Endothelial cell (in vitro differentiated cells): ENCODE results near the gene KRT222. TPM values are rescaled to one million over a fixed set of nuclear protein-coding genes. Genes with fewer than 3 reads are reported as not detected.

Experiments
- DNase-seq: peaks from one replicate; pipeline ENCODE4 v3.0.0; 2021; ENCODE audit warnings: low spot score
- H3K27ac Mint-ChIP-seq: one replicate; pipeline ENCODE4 v1.8.0; 2021; ENCODE audit warnings: mixed read lengths, inconsistent platforms; ENCODE audit not compliant: unreplicated experiment
- H3K27me3 Mint-ChIP-seq: one replicate; pipeline ENCODE4 v1.8.0; 2021; ENCODE audit warnings: mild to moderate bottlenecking, moderate library complexity, mixed read lengths, inconsistent platforms; ENCODE audit not compliant: unreplicated experiment
- H3K36me3 Mint-ChIP-seq: one replicate; pipeline ENCODE4 v1.8.0; 2021; ENCODE audit warnings: mild to moderate bottlenecking, low read depth, mixed read lengths, inconsistent platforms; ENCODE audit not compliant: unreplicated experiment
- H3K4me1 Mint-ChIP-seq: one replicate; pipeline ENCODE4 v1.8.0; 2021; ENCODE audit warnings: mild to moderate bottlenecking, mixed read lengths, inconsistent platforms; ENCODE audit not compliant: unreplicated experiment
- H3K4me3 Mint-ChIP-seq: one replicate; pipeline ENCODE4 v1.8.0; 2021; ENCODE audit warnings: mild to moderate bottlenecking, mixed read lengths, inconsistent platforms; ENCODE audit not compliant: unreplicated experiment
- H3K9me3 Mint-ChIP-seq: one replicate; pipeline ENCODE4 v1.8.0; 2021; ENCODE audit warnings: mixed read lengths, inconsistent platforms; ENCODE audit not compliant: unreplicated experiment
- CTCF ChIP-seq: fragments of 200-600 bp; sonication (generic); IDR thresholded peaks from one replicate; pipeline ENCODE4 v1.5.0; 2021; ENCODE audit warnings: antibody characterized with exemption; ENCODE audit not compliant: unreplicated experiment
- total RNA-seq: library from RNA; stranded (reverse); fragmentation: NEBNext Ultra II Directional; extraction: Animal tissue kit (Norgen Biotek cat#: 25700); gene quantifications from one replicate; pipeline ENCODE4 v1.2.1, GENCODE V29; 2021; ENCODE audit not compliant: unreplicated experiment

Gene KRT222
- total RNA-seq, 1 donor from 2014 or later = 1.2 TPM

- Mint-ChIP-seq H3K4me1 (peaks cover 9% of the 10 kb centered on the region), H3K27ac (no peak overlapping the region), H3K9me3 (no peaks in the 10 kb centered on the region), H3K27me3 (peaks cover 2% of the 10 kb centered on the region), H3K36me3 (peaks cover 12% of the 10 kb centered on the region), H3K4me3 (peak overlapping the region; percentile 2)
- DNase-seq = no peak
- TF ChIP-seq CTCF = no peak
Observed at GRCh38 chr17:40645291-40645690, 19.7 kb downstream of the KRT222 start.

- Mint-ChIP-seq H3K36me3 (peaks cover 22% of the 10 kb centered on the region), H3K27ac (no peak overlapping the region), H3K4me1 (no peaks in the 10 kb centered on the region), H3K27me3 (no peaks in the 10 kb centered on the region), H3K9me3 (no peaks in the 10 kb centered on the region), H3K4me3 (no peak overlapping the region)
- no peak for TF ChIP-seq CTCF
- no peak for DNase-seq
Observed at GRCh38 chr17:40637931-40638330, 27.0 kb downstream of the KRT222 start.

- Mint-ChIP-seq H3K9me3 (peaks cover 4% of the 10 kb centered on the region), H3K27ac (no peak overlapping the region), H3K36me3 (peaks cover 20% of the 10 kb centered on the region), H3K4me3 (no peak overlapping the region), H3K27me3 (no peaks in the 10 kb centered on the region), H3K4me1 (no peaks in the 10 kb centered on the region)
- no peak for TF ChIP-seq CTCF
- no peak for DNase-seq
Observed at GRCh38 chr17:40633871-40634270, 31.1 kb downstream of the KRT222 start.

- no peak for TF ChIP-seq CTCF
- H3K27ac Mint-ChIP-seq = no peak overlapping the region
- H3K27me3 Mint-ChIP-seq = no peaks in the 10 kb centered on the region
- no peak overlapping the region for H3K4me3 Mint-ChIP-seq
- H3K9me3 Mint-ChIP-seq = peaks cover 4% of the 10 kb centered on the region
- peaks cover 26% of the 10 kb centered on the region for H3K36me3 Mint-ChIP-seq
- peaks cover 2% of the 10 kb centered on the region for H3K4me1 Mint-ChIP-seq
- DNase-seq = no peak
Observed at GRCh38 chr17:40632216-40632615, 32.8 kb downstream of the KRT222 start.

GRCh38 chr17:40629842-40630241 lies 35.1 kb downstream of the KRT222 start:
- H3K27ac Mint-ChIP-seq = no peak overlapping the region
- TF ChIP-seq CTCF = no peak
- peaks cover 18% of the 10 kb centered on the region for H3K36me3 Mint-ChIP-seq
- peaks cover 4% of the 10 kb centered on the region for H3K9me3 Mint-ChIP-seq
- H3K27me3 Mint-ChIP-seq = no peaks in the 10 kb centered on the region
- DNase-seq = no peak
- H3K4me3 Mint-ChIP-seq = no peak overlapping the region
- H3K4me1 Mint-ChIP-seq = peaks cover 3% of the 10 kb centered on the region
